Osteoblast (primary cell): ENCODE measurements around the gene RESF1. TPM values are rescaled to one million over a fixed set of nuclear protein-coding genes. Genes with fewer than 3 reads are reported as not detected.
A peak's percentile ranks its signal among the peaks of the same experiment; 100 is the strongest.

Experiments
- DNase-seq: peaks from one replicate; pipeline ENCODE4 v3.0.0; 2011; ENCODE audit warnings: low spot score, mixed read lengths; ENCODE audit not compliant: insufficient read length; ENCODE audit errors: missing footprints
- H2AFZ ChIP-seq: 2 replicates; pipeline ENCODE4 v1.6.0; 2011; ENCODE audit warnings: mild to moderate bottlenecking, low read length
- H3K27ac ChIP-seq: 2 replicates; pipeline ENCODE4 v1.5.1; 2011; ENCODE audit warnings: mild to moderate bottlenecking, low read depth, low read length, moderate library complexity
- H3K27me3 ChIP-seq: 2 replicates; pipeline ENCODE4 v1.6.0; 2012; ENCODE audit warnings: mild to moderate bottlenecking, control low read depth, inconsistent platforms, low read length, moderate library complexity; ENCODE audit not compliant: insufficient read depth
- H3K36me3 ChIP-seq: 2 replicates; pipeline ENCODE4 v1.5.1; 2011; ENCODE audit warnings: mild to moderate bottlenecking, low read length, control low read depth, moderate library complexity; ENCODE audit not compliant: insufficient read depth
- H3K4me1 ChIP-seq: 2 replicates; pipeline ENCODE4 v1.5.1; 2011; ENCODE audit warnings: mild to moderate bottlenecking, low read length, control low read depth, moderate library complexity; ENCODE audit not compliant: insufficient read depth
- H3K4me2 ChIP-seq: 2 replicates; pipeline ENCODE4 v1.6.0; 2011; ENCODE audit warnings: mild to moderate bottlenecking, low read length; ENCODE audit not compliant: insufficient read depth
- H3K4me3 ChIP-seq: fragments of 200-600 bp; sonication (generic); 3 replicates; pipeline ENCODE4 v1.5.1; 2012; ENCODE audit warnings: mild to moderate bottlenecking, low read length, inconsistent platforms; ENCODE audit not compliant: insufficient read depth
- H3K79me2 ChIP-seq: 2 replicates; pipeline ENCODE4 v1.6.0; 2012; ENCODE audit warnings: mild to moderate bottlenecking, low read length, control low read depth, inconsistent platforms; ENCODE audit not compliant: insufficient read depth
- H3K9me3 ChIP-seq: 2 replicates; pipeline ENCODE4 v1.5.1; 2011; ENCODE audit warnings: low read depth, low read length, control low read depth
- H4K20me1 ChIP-seq: 2 replicates; pipeline ENCODE4 v1.6.0; 2012; ENCODE audit warnings: mild to moderate bottlenecking, low read length, control low read depth; ENCODE audit not compliant: insufficient read depth
- total RNA-seq: library from RNA; depleted of rRNA; stranded (reverse); fragments of >200 nt; gene quantifications from 2 replicates; pipeline ENCODE4 v1.2.3, GENCODE V29; 2012
- TF ChIP-seq, protein P1 (sequence below): IDR thresholded peaks from 2 replicates; pipeline ENCODE4 v1.5.1; 2011; ENCODE audit warnings: mild to moderate bottlenecking, low read depth, low read length, moderate library complexity; ENCODE audit errors: extremely low read depth

RESF1 gene
- total RNA-seq, 1 donor: 31.5 TPM

DNA sequence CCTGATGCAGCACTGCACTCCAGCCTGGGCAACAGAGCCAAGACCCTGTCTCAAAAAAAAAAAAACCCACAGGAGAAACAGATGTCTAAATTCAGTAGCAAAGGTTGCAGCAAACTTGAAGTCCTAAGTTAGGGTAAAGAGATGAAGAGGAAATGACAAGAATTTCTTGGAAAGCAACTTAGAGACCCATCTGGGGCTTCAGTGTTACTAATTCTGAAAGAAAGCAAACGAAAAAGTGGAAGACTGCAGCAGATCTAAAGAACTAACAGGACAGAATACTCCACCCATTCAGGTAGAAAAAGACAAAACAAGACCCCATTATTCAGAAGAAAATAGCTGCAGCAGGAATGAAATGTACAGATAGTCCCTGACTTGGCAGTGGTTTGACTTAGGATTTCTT, 31.9 kb downstream of the RESF1 start:
- Histone ChIP-seq H3K4me1 (no peaks in the 10 kb centered on the region), H3K27ac (no peak overlapping the region), H3K4me2 (no peak overlapping the region), H3K36me3 (no peaks in the 10 kb centered on the region), H2AFZ (no peak overlapping the region), H3K27me3 (no peaks in the 10 kb centered on the region), H4K20me1 (no peaks in the 10 kb centered on the region), H3K79me2 (no peaks in the 10 kb centered on the region), H3K9me3 (no peaks in the 10 kb centered on the region), H3K4me3 (no peak overlapping the region)
- DNase-seq: peak; percentile 10
- TF ChIP-seq, protein P1, sequence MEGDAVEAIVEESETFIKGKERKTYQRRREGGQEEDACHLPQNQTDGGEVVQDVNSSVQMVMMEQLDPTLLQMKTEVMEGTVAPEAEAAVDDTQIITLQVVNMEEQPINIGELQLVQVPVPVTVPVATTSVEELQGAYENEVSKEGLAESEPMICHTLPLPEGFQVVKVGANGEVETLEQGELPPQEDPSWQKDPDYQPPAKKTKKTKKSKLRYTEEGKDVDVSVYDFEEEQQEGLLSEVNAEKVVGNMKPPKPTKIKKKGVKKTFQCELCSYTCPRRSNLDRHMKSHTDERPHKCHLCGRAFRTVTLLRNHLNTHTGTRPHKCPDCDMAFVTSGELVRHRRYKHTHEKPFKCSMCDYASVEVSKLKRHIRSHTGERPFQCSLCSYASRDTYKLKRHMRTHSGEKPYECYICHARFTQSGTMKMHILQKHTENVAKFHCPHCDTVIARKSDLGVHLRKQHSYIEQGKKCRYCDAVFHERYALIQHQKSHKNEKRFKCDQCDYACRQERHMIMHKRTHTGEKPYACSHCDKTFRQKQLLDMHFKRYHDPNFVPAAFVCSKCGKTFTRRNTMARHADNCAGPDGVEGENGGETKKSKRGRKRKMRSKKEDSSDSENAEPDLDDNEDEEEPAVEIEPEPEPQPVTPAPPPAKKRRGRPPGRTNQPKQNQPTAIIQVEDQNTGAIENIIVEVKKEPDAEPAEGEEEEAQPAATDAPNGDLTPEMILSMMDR: no peak

DNA sequence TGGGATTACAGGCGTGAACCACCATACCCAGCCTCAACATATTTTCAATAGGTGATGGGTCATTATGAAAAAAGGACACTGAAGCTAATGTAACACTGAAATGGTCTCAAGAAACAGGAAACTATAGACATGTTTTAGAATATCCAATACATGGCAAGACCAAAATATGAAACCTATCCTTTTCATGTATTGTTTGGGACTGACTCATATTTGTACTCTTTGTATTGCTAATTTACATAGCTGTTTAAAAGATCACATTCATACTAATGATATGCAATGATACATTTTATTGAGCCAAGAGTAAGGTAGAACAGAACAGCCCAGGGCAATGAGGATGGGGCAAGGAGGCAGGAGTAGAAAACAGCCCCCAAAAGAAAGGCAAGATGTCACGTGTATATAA, 32.6 kb downstream of the RESF1 start:
- Histone ChIP-seq H3K4me3 (no peak overlapping the region), H3K4me1 (no peaks in the 10 kb centered on the region), H3K79me2 (no peaks in the 10 kb centered on the region), H3K9me3 (no peaks in the 10 kb centered on the region), H3K4me2 (no peak overlapping the region), H3K27ac (no peak overlapping the region), H3K27me3 (no peaks in the 10 kb centered on the region), H3K36me3 (no peaks in the 10 kb centered on the region), H2AFZ (no peak overlapping the region), H4K20me1 (no peaks in the 10 kb centered on the region)
- TF ChIP-seq, protein P1: no peak
- no peak for DNase-seq

DNA sequence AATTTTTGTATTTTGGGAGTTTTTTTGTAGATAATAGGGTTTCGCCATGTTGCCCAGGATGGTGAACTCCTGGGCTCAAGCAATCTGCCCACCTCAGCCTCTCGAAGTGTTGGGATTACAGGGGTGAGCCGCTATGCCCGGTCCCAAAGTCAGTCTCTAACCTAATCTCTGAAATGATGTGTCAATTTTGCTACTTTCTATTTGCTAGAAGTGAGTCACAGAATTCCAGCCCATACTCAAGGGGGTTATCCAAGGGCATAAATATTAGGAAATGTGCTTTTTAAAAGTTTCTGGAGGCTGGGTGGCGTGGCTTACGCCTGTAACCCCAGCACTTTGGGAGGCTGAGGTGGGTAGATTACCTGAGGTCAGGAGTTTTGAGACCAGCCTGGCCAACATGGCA, 40.5 kb downstream of the RESF1 start:
- no peaks in the 10 kb centered on the region for H3K27me3 ChIP-seq
- no peaks in the 10 kb centered on the region for H3K36me3 ChIP-seq
- H3K4me1 ChIP-seq: peaks cover 9% of the 10 kb centered on the region
- no peak for DNase-seq
- H3K79me2 ChIP-seq: no peaks in the 10 kb centered on the region
- H3K9me3 ChIP-seq: no peaks in the 10 kb centered on the region
- H4K20me1 ChIP-seq: no peaks in the 10 kb centered on the region
- TF ChIP-seq, protein P1: no peak
- no peak overlapping the region for H3K27ac ChIP-seq
- H2AFZ ChIP-seq: no peak overlapping the region
- H3K4me2 ChIP-seq: no peak overlapping the region
- H3K4me3 ChIP-seq: no peak overlapping the region

DNA sequence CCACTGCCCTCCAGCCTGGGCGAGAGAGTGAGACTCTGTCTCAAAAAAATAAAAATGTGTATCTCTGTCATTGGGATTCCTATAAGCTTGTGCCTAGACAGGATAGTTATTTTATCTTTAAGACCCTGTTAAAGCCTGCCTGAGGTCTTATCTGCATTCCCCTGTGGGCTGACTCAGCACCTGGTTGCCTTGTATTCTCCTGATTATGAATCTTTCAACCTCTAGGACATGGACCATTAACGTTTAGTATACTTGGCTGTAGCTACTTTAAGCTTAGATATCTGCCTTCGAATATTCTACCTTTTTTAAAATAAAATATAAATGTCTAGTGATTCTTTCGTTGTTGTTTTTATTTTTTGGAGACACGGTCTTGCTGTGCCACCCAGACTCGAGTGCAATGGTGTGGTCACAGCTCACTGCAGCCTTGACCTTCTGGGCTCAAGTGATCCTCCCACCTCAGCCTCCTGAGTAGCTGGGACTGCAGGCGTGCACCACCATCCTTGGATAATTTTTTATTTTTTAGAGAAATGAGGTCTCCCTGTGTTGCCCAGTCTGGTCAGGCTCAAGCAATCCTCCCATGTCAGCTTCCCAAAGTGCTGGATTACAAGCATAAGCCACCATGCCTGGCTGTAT, 41.3 kb downstream of the RESF1 start:
- H2AFZ ChIP-seq: no peak overlapping the region
- H3K27ac ChIP-seq: no peak overlapping the region
- H3K79me2 ChIP-seq: no peaks in the 10 kb centered on the region
- H3K9me3 ChIP-seq: no peaks in the 10 kb centered on the region
- no peak for DNase-seq
- peaks cover 9% of the 10 kb centered on the region for H3K4me1 ChIP-seq
- H3K36me3 ChIP-seq: no peaks in the 10 kb centered on the region
- TF ChIP-seq, protein P1: no peak
- H3K4me2 ChIP-seq: no peak overlapping the region
- H3K4me3 ChIP-seq: no peak overlapping the region
- no peaks in the 10 kb centered on the region for H4K20me1 ChIP-seq
- no peaks in the 10 kb centered on the region for H3K27me3 ChIP-seq
